ENCODE measurements around the gene SV2B.

Gene SV2B

GRCh38 chr15:91224755-91225380, 124.8 kb downstream of the SV2B start:
- peak in 1 of 10 donors; percentile 16 for DNase-seq
- intact Hi-C loops (cut with DNase I) = loop anchor here (1.0 kb wide), 1 partner anchor 169 kb away; no protein-coding TSS in a partner anchor

- no peak for DNase-seq
Measured at GRCh38 chr15:91225741-91226140, 125.7 kb downstream of the SV2B start.

DNA sequence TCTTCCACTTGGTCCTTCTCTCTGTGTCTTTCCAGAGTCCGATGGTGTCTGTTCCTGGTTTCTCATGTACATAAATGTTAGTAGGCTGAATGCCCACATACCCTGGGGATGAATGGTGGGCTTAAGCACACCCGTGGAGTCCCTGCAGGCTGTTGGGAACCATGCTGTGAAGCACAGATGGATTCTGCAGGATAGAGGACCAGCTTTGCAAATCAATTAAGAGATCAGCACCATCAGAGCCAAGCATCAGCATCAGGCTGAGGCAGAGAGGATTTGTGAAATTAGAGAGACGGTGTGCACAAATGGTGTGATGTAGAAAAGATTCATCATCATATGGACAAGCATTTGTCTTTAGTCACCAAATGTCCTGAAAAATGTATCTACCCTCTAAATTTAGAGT, 127.1 kb downstream of the SV2B start:
- DNase-seq = no peak
- intact Hi-C loops (cut with DNase I) = no loop called here

More at GRCh38 chr15:91225741-91226140, 125.7 kb downstream of the SV2B start:
- intact Hi-C loops (cut with DNase I) = loop anchor here (1.0 kb wide), 1 partner anchor 169 kb away; no protein-coding TSS in a partner anchor

GRCh38 chr15:91227766-91228165, 127.7 kb downstream of the SV2B start:
- no peak for DNase-seq
- intact Hi-C loops (cut with DNase I) = no loop called here

- intact Hi-C loops (cut with DNase I) = no loop called here
- no peak for DNase-seq
Measured at GRCh38 chr15:91228383-91228782, 128.3 kb downstream of the SV2B start.

GRCh38 chr15:91228890-91229289, 128.8 kb downstream of the SV2B start:
- no peak for DNase-seq
- intact Hi-C loops (cut with DNase I) = no loop called here

DNA sequence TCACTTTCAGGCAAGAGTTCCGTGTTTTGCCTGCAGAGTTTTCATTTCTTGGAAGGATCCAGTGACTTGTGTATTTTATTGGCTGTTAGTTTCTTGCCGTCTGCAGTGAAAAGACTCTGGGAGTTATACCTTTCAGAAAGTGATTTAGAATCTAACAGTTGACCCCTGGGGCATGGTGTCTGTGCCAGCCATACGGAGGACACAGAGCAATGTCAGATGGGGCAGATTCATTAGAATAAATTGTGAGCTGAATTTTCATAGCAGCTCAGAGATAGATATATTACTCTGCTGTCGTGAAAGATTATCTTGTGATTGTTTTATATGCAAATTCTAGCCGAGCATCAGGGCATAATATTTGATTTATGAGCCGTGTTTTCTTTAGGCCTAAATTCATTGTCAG, 131.6 kb downstream of the SV2B start:
- intact Hi-C loops (cut with DNase I) = no loop called here
- no peak for DNase-seq

- DNase-seq = no peak
- intact Hi-C loops (cut with DNase I) = no loop called here
Measured at GRCh38 chr15:91234759-91235158, 134.7 kb downstream of the SV2B start.

DNA sequence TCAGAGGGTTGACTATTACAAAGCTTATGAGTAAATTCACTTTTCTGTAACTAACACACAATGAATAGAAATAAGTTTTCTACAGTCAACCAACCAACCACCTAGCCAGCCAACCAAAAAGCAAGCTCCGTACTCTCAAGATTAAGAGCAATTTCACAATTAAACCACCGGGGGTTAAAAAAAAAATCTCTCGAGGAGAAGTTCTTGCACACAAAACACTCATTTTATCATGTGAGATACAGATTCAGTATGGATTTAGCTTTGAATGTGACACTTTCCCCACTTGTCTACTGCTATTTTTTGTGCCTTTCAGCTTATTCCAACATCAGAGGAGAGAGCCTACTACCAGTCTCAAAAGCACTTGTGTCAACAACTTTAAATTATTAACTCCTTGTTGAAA, 135.3 kb downstream of the SV2B start:
- no peak for DNase-seq
- intact Hi-C loops (cut with DNase I) = no loop called here

- intact Hi-C loops (cut with DNase I) = no loop called here
- no peak for DNase-seq
Measured at GRCh38 chr15:91237445-91237844, 137.4 kb downstream of the SV2B start.

DNA sequence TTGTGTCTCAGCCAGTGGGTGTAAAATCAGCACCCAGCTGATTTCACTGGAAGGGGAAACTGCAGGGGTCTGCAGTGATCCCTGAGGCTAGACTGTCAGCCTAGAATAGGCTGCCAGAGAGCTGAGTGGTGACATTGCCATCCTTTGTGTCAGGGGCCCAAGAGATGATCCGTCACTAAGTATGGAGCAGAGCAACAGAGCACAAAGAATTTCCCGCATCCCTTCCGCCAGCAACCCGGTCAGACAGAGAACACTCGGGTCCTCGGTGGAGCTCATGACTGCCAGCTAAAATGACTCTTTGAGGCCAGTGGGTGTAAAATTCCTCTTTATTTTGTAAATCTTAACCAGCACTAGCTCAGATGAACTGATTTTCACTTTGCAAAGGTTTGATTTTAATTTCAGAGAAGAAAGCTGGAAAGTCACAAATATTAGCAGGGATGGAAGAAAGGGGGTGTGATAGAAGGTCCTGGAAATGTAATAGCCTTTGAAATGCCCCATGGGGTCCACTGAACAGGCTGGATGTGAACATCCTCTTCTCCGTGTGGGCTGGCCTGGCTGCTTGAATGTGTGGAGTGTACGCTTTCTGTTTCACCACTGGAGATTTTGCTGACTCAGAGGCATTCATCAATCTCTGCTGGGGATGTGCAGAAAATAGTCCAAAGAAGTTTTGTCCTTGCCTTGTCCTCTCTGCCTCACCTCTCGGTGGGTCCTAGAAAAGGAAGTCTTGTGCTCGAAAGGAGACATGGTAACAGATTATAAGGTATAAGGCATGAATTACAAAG, 138.8 kb downstream of the SV2B start:
- DNase-seq = no peak
- intact Hi-C loops (cut with DNase I) = no loop called here

DNA sequence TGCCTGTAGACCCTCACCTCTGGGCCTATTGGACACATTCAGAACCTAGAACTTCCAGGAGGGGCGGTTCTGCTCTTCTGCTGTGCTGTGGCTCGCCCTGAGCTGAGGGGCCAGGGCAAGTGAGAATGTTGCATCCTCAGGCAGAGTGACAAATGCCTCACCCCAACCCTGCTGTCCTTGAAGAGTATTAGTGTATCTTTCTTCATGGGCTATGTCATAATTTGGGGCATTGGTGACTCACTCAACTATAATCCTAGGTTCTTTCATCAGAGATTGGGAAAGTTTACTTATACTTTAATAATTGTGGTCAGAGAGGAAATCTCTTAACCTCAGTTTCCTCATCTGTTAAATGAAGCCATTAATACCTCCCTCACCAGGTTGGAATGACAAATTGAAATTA, 143.8 kb downstream of the SV2B start:
- no peak for DNase-seq
- intact Hi-C loops (cut with DNase I) = no loop called here

DNA sequence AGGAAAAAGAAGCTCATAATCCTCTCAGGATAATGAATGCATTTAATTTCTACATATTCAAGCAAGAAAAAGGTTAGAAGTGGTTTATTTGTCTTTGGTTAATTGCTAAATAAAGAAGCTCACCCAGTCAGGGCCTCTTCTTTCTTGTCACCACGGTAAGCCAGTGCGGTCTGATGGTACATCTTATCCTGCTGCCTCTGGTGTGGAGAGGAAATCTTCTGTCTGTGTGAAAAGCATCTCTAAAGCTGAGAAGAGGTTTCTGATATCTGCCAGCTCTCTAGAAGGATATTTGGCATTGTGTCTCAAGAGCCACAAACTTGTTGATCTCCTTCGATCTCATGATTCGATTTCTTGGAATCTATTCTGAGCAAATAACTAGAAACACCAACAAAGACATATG, 144.9 kb downstream of the SV2B start:
- intact Hi-C loops (cut with DNase I) = no loop called here
- DNase-seq = no peak

GRCh38 chr15:91246998-91247397, 146.9 kb downstream of the SV2B start:
- intact Hi-C loops (cut with DNase I) = no loop called here
- DNase-seq = no peak

DNA sequence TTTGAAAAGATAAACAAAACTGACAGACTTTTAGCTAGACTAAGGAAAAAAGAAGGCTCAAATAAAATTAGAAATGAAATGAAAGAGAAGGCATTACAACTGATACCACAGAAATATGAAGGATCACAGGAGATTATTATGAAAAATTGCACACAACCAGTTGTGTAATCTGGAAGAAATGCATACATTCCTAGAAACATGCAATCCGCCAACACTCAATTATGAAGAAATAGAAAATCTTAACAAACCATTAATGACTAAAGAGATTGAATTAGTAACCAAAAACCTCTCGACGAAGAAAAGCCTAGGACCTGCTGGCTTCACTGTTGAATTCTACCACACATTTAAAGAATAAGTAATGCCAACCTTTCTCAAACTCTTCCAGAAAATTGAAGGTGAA, 149.5 kb downstream of the SV2B start:
- intact Hi-C loops (cut with DNase I) = no loop called here
- no peak for DNase-seq

- intact Hi-C loops (cut with DNase I) = no loop called here
Measured at GRCh38 chr15:91252322-91252721, 152.3 kb downstream of the SV2B start.

GRCh38 chr15:91252756-91253155, 152.7 kb downstream of the SV2B start:
- intact Hi-C loops (cut with DNase I) = no loop called here
- DNase-seq = no peak

More at GRCh38 chr15:91252322-91252721, 152.3 kb downstream of the SV2B start:
- peak in 1 of 10 donors; percentile 66 for DNase-seq

- intact Hi-C loops (cut with DNase I) = no loop called here
- DNase-seq = no peak
Measured at GRCh38 chr15:91253605-91254004, 153.5 kb downstream of the SV2B start.

GRCh38 chr15:91254766-91255165, 154.7 kb downstream of the SV2B start:
- DNase-seq = no peak
- intact Hi-C loops (cut with DNase I) = no loop called here

DNA sequence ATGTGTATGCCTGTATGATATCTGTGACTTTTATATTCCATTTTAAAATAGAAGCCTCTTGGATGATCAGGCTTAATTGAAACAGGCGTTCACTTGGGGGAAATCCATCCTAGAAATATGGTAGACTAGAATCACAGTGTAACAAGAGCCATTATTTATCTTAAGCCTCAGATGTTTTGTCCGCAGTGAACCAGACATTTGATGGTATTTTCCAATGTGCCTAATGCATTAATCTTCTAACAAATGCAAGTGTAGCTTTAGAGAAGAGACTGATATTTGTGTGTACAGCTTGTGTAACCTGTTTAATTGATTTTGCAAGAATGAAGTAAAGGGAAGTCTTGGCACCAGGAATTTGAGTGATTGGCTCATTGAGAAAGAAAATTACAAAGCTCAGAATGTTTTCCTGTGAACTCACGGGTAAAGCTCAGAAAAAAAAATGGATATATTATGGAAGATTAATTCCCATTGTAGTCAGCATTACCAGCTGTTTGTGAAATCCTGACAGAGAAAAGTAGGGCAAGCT, 155.7 kb downstream of the SV2B start:
- intact Hi-C loops (cut with DNase I) = no loop called here
- no peak for DNase-seq

GRCh38 chr15:91257746-91258414, 157.8 kb downstream of the SV2B start:
- no peak for DNase-seq
- intact Hi-C loops (cut with DNase I) = no loop called here
